MM.1S (cell line): ENCODE results near the gene CCDC73.

Source experiments
- DNase-seq: peaks from one replicate; pipeline ENCODE4 v3.0.0-alpha.2; 2015
- H2AFZ ChIP-seq: fragments of 300-600 bp; sonication (generic); 2 replicates; pipeline ENCODE4 v1.6.0; 2016; ENCODE audit warnings: antibody characterized with exemption, low read length
- H3F3A ChIP-seq: fragments of 300-600 bp; sonication (generic); 2 replicates; pipeline ENCODE4 v1.6.1; 2016; ENCODE audit warnings: mild to moderate bottlenecking, antibody characterized with exemption, low read length, moderate library complexity, mixed read lengths; ENCODE audit not compliant: insufficient read depth
- H3K27ac ChIP-seq: fragments of 300-600 bp; sonication (generic); 2 replicates; pipeline ENCODE4 v1.5.1; 2016; ENCODE audit warnings: mild to moderate bottlenecking, low read length
- H3K27me3 ChIP-seq: fragments of 300-600 bp; sonication (generic); replicated peaks from 2 replicates; pipeline ENCODE4 v1.6.0; 2016; ENCODE audit warnings: low read length; ENCODE audit not compliant: insufficient read depth
- H3K36me3 ChIP-seq: fragments of 300-600 bp; sonication (generic); replicated peaks from 2 replicates; pipeline ENCODE4 v1.6.1; 2016; ENCODE audit warnings: mild to moderate bottlenecking, low read length, mixed read lengths; ENCODE audit not compliant: insufficient read depth
- H3K4me1 ChIP-seq: fragments of 300-600 bp; sonication (generic); 2 replicates; pipeline ENCODE4 v1.6.1; 2016; ENCODE audit warnings: low read length, mixed read lengths
- H3K4me2 ChIP-seq: fragments of 300-600 bp; sonication (generic); 2 replicates; pipeline ENCODE4 v1.6.0; 2016; ENCODE audit warnings: low read depth, low read length
- H3K4me3 ChIP-seq: fragments of 300-600 bp; sonication (generic); 2 replicates; pipeline ENCODE4 v1.5.1; 2016; ENCODE audit warnings: low read length, mixed read lengths
- H3K79me2 ChIP-seq: fragments of 300-600 bp; sonication (generic); 2 replicates; pipeline ENCODE4 v1.6.1; 2016; ENCODE audit warnings: mixed run types, low read length, mixed read lengths
- H3K9ac ChIP-seq: fragments of 300-600 bp; sonication (generic); 2 replicates; pipeline ENCODE4 v1.6.1; 2016; ENCODE audit warnings: low read length, mixed read lengths
- H3K9me2 ChIP-seq: fragments of 300-600 bp; sonication (generic); replicated peaks from 2 replicates; pipeline ENCODE4 v1.6.1; 2016; ENCODE audit warnings: mild to moderate bottlenecking, low read length, mixed read lengths; ENCODE audit not compliant: insufficient read depth
- H3K9me3 ChIP-seq: fragments of 300-600 bp; sonication (generic); replicated peaks from 2 replicates; pipeline ENCODE4 v1.6.1; 2016; ENCODE audit warnings: mild to moderate bottlenecking, low read length, mixed read lengths; ENCODE audit not compliant: insufficient read depth
- H4K20me1 ChIP-seq: fragments of 300-600 bp; sonication (generic); 2 replicates; pipeline ENCODE4 v1.6.1; 2016; ENCODE audit warnings: mild to moderate bottlenecking, low read length, moderate library complexity, mixed read lengths; ENCODE audit not compliant: insufficient read depth
- EZH2 ChIP-seq: fragments of 300-600 bp; sonication (generic); optimal IDR thresholded peaks from 2 replicates; pipeline ENCODE3; 2017; ENCODE audit warnings: low read depth, mild to moderate bottlenecking, antibody characterized with exemption, low read length, mixed read lengths
- EZH2phosphoT487 ChIP-seq: fragments of 300-600 bp; sonication (generic); IDR thresholded peaks from 2 replicates; pipeline ENCODE4 v1.6.1; 2018; ENCODE audit warnings: antibody characterized with exemption, low read length
- TF ChIP-seq, protein P1 (sequence below): fragments of 300-600 bp; sonication (generic); IDR thresholded peaks from 2 replicates; pipeline ENCODE4 v1.5.1; 2016; ENCODE audit warnings: antibody characterized with exemption, low read length, mixed read lengths

The CCDC73 gene

DNA sequence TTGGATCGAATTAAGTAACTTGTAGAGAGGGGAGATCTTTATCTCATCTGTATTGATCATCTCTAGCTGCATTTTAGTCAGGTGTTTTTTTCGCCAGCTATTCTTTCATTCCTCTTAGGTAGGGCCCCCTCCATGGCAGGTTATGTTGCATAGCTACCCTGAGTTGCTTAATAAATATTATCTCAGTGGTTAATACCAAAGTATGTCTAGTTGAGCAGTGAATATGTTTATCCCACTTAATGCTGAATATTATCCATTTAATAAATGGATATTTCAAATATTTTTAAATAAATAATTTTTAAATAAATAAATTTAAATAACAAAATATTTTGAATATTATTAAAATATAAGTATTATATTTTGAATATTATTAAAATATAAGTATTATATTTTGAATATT lies 44.8 kb upstream of the CCDC73 start:
- Histone ChIP-seq H3K79me2 (0 out of 2 replicates have a peak, but pooled peaks cover 4% of the 10 kb centered on the region), H3K4me1 (0 out of 2 replicates have a peak, but pooled peaks cover 3% of the 10 kb centered on the region), H3K27ac (no peak overlapping the region), H3K4me3 (no peak overlapping the region), H3K9me3 (no peaks in the 10 kb centered on the region), H4K20me1 (no peaks in the 10 kb centered on the region), H3F3A (no peaks in the 10 kb centered on the region), H3K27me3 (no peaks in the 10 kb centered on the region), H3K36me3 (no peaks in the 10 kb centered on the region; the same call in 1 of the 2 replicates), H2AFZ (no peak overlapping the region), H3K9me2 (no peaks in the 10 kb centered on the region), H3K9ac (no peak overlapping the region), H3K4me2 (no peak overlapping the region)
- TF ChIP-seq, protein P1, sequence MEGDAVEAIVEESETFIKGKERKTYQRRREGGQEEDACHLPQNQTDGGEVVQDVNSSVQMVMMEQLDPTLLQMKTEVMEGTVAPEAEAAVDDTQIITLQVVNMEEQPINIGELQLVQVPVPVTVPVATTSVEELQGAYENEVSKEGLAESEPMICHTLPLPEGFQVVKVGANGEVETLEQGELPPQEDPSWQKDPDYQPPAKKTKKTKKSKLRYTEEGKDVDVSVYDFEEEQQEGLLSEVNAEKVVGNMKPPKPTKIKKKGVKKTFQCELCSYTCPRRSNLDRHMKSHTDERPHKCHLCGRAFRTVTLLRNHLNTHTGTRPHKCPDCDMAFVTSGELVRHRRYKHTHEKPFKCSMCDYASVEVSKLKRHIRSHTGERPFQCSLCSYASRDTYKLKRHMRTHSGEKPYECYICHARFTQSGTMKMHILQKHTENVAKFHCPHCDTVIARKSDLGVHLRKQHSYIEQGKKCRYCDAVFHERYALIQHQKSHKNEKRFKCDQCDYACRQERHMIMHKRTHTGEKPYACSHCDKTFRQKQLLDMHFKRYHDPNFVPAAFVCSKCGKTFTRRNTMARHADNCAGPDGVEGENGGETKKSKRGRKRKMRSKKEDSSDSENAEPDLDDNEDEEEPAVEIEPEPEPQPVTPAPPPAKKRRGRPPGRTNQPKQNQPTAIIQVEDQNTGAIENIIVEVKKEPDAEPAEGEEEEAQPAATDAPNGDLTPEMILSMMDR: no peak
- no peak for TF ChIP-seq EZH2phosphoT487
- no peak for TF ChIP-seq EZH2
- no peak for DNase-seq

DNA sequence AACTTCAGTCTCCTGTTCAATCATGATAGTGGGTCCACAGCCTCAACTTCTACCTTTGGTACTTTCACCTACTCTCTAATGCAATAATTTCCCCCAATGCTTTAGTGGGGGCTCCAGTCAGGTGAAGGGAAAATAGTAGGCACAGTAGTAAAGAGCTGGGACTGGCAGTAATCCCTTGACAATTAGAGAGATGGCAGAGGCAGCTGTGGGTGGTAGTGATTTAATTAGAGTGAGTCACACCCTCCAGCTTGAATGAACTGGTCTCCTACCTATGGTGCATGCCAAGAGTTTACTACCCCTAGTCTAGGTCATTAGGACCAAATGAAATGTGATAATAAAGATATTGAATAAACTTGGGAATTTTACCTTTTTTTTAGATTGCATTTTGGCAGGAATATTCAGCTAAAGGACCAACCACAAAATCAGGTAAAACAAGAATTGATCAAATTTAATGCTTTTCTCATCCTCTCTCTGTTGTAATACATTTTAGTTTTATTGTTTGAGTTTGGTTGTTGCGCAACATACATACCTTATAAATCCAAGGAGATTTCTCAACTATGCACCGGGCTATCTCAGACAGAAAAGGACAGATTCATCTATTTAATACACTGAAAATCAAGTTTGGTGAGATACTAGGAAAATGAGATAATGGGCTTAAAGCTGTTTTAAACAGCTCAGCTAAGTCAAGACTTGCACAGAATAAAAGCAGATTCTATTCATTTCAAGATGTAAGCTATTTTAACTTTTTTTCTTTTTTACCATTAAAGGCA lies 44.2 kb upstream of the CCDC73 start:
- Histone ChIP-seq H3F3A (no peaks in the 10 kb centered on the region), H4K20me1 (no peaks in the 10 kb centered on the region), H3K27me3 (no peaks in the 10 kb centered on the region), H3K9me2 (no peaks in the 10 kb centered on the region), H3K9ac (no peak overlapping the region), H3K4me1 (0 out of 2 replicates have a peak, but pooled peaks cover 3% of the 10 kb centered on the region), H3K4me2 (no peak overlapping the region), H2AFZ (no peak overlapping the region), H3K36me3 (no peaks in the 10 kb centered on the region; the same call in 1 of the 2 replicates), H3K4me3 (no peak overlapping the region), H3K79me2 (0 out of 2 replicates have a peak, but pooled peaks cover 4% of the 10 kb centered on the region), H3K9me3 (no peaks in the 10 kb centered on the region), H3K27ac (no peak overlapping the region)
- DNase-seq: no peak
- TF ChIP-seq EZH2phosphoT487: no peak

DNA sequence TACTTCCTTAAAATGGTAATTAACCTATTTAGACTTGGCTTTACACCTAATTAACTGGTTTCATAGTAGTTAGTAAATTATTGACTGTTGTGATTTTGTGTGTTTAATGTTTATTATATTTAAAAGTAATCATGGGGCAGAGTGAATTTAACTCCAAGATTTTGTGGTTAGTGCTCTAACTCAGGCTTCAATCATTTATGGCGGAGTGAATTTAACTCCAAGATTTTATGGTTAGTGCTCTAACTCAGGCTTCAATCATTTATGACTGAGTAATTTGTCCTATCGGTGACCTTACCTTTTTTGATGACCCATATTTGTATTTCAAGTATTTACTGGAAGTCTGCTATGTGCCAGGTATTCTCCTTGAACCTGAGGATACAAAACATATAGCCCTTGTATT lies 42.5 kb upstream of the CCDC73 start:
- H3K9me2 ChIP-seq: no peaks in the 10 kb centered on the region
- no peaks in the 10 kb centered on the region; the same call in 1 of the 2 replicates for H3K36me3 ChIP-seq
- H3K79me2 ChIP-seq: 0 out of 2 replicates have a peak, but pooled peaks cover 4% of the 10 kb centered on the region
- no peaks in the 10 kb centered on the region for H3K27me3 ChIP-seq
- no peak overlapping the region for H3K27ac ChIP-seq
- no peaks in the 10 kb centered on the region for H3K9me3 ChIP-seq
- H3K4me2 ChIP-seq: no peak overlapping the region
- H3F3A ChIP-seq: no peaks in the 10 kb centered on the region; the same call in 1 of the 2 replicates
- no peak overlapping the region for H3K9ac ChIP-seq
- DNase-seq: no peak
- no peaks in the 10 kb centered on the region for H4K20me1 ChIP-seq
- TF ChIP-seq EZH2: no peak
- TF ChIP-seq, protein P1: no peak
- TF ChIP-seq EZH2phosphoT487: no peak
- H3K4me3 ChIP-seq: no peak overlapping the region
- H3K4me1 ChIP-seq: 0 out of 2 replicates have a peak, but pooled peaks cover 3% of the 10 kb centered on the region
- H2AFZ ChIP-seq: no peak overlapping the region

DNA sequence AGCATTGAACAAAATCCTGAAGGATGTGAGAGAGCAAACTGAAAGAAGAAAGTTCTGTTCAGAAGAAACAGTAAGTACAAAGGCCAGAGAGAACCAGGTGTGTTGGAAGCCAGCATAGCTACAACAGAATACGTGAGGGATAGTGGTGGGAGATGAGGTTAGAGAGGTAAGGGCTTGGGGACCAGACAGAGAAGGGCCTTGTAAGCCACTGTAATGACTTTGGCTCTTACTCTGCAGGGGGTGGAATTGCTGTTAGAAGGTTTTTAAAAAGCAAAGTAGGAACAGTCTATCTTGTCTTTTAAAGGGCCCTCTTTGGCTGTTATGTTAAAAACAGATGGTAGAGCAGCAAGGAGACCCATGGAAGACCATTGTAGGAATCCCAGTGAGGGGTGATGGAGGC lies 39.5 kb upstream of the CCDC73 start:
- Histone ChIP-seq H3K9ac (no peak overlapping the region), H3K4me2 (no peak overlapping the region), H3K27ac (no peak overlapping the region), H3K27me3 (no peaks in the 10 kb centered on the region), H3K36me3 (no peaks in the 10 kb centered on the region; the same call in 1 of the 2 replicates), H3K9me3 (no peaks in the 10 kb centered on the region), H3K79me2 (peaks cover 11% of the 10 kb centered on the region; the same call in 1 of the 2 replicates), H4K20me1 (no peaks in the 10 kb centered on the region), H3K9me2 (no peaks in the 10 kb centered on the region), H3K4me3 (no peak overlapping the region), H2AFZ (no peak overlapping the region), H3F3A (peaks cover 21% of the 10 kb centered on the region), H3K4me1 (peaks cover 4% of the 10 kb centered on the region; the same call in 1 of the 2 replicates)
- TF ChIP-seq, protein P1: no peak
- no peak for TF ChIP-seq EZH2phosphoT487
- TF ChIP-seq EZH2: no peak
- no peak for DNase-seq
